Stimulated activated CD4-positive, alpha-beta T cell treated with anti-CD3 and anti-CD28 coated beads, Interleukin-12 subunit alpha, Interleukin-12 subunit beta, amount 100 ng/mL, for 24 hours (primary cell): ENCODE results near the gene CDK5R1.

Experiments
- DNase-seq, 2 experiments: peaks; one replicate each; pipeline ENCODE4 v3.0.0-alpha.2; 2020; ENCODE audit warnings: low read depth in 2 of 2

The CDK5R1 gene

GRCh38 chr17:32471652-32472051, 15.1 kb upstream of the CDK5R1 start:
- no peak for DNase-seq

- no peak for DNase-seq
Observed at GRCh38 chr17:32475258-32475657, 11.5 kb upstream of the CDK5R1 start.

GRCh38 chr17:32477220-32477619, 9.6 kb upstream of the CDK5R1 start:
- DNase-seq, result no peak

GRCh38 chr17:32479074-32479617, 7.6 kb upstream of the CDK5R1 start:
- no peak for DNase-seq

GRCh38 chr17:32481193-32481592, 5.6 kb upstream of the CDK5R1 start:
- DNase-seq, result no peak

- no peak for DNase-seq
Observed at GRCh38 chr17:32482568-32483320, 4.0 kb upstream of the CDK5R1 start.

- DNase-seq, result no peak
Observed at GRCh38 chr17:32483451-32484019, 3.3 kb upstream of the CDK5R1 start.

GRCh38 chr17:32484041-32484461, 2.7 kb upstream of the CDK5R1 start:
- DNase-seq, result no peak

GRCh38 chr17:32484628-32485027, 2.2 kb upstream of the CDK5R1 start:
- DNase-seq, result no peak

GRCh38 chr17:32485261-32486110, 1.3 kb upstream of the CDK5R1 start:
- DNase-seq, result no peak

GRCh38 chr17:32486111-32486700, 587 bp upstream of the CDK5R1 start:
- peak in 1 of 2 experiments; percentile 56 for DNase-seq

- DNase-seq, result no peak
Observed at GRCh38 chr17:32487473-32488176, 832 bp downstream of the CDK5R1 start.

- no peak for DNase-seq
Observed at GRCh38 chr17:32488177-32488542, 1.4 kb downstream of the CDK5R1 start.

GRCh38 chr17:32488604-32489180, 1.9 kb downstream of the CDK5R1 start:
- DNase-seq, result no peak

GRCh38 chr17:32489320-32490100, 2.7 kb downstream of the CDK5R1 start:
- DNase-seq, result no peak

GRCh38 chr17:32490101-32490482, 3.3 kb downstream of the CDK5R1 start:
- no peak for DNase-seq

GRCh38 chr17:32491371-32492263, 4.8 kb downstream of the CDK5R1 start:
- peak in 1 of 2 experiments; percentile 30 for DNase-seq

GRCh38 chr17:32492264-32492589, 5.4 kb downstream of the CDK5R1 start:
- DNase-seq, result no peak

GRCh38 chr17:32492648-32493289, 6.0 kb downstream of the CDK5R1 start:
- no peak for DNase-seq
